ENCODE data around the gene IQSEC3.

The IQSEC3 gene

DNA sequence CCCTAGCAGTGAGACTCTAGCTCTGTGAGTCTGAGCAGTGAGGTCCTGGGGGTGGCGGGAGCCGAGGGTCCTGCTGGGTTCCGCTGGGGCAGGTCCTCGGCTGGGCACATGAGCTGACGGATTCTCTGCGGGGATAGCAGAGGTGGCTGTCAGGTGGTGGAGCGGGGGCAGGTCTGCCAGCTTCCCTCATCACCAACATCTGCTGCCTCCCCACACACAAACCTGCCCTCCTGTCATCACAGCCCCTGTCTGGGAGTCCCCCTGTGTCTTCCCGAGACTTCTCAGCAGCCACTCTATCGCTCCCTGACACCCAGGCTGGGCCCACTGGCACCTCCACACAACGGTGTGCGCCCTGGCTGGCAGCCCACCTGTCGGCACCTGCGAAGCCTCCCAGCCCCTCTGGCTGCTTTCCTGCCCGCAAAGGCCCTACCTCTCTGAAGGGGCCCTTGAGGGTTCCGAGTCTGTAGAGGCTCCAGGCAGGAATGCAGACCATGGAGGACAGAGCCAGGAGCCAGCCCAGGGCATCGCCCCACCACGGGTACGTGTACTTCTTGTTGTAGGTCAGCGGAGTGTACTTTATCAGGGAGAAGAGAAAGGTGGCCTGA lies 154.5 kb downstream of the IQSEC3 start:
- no peak for TF ChIP-seq JUND (IDR thresholded peaks at IDR 0.05; ENCODE audit: low read depth)
- in situ Hi-C loops (cut with HindIII; ENCODE audit: low pct_unique_long_range_greater_than_20kb, low sequenced_read_pairs), result no loop called here
- DNase-seq (ENCODE audit: low read depth in 1 of 2, low spot score in 1 of 2), result no peak

DNA sequence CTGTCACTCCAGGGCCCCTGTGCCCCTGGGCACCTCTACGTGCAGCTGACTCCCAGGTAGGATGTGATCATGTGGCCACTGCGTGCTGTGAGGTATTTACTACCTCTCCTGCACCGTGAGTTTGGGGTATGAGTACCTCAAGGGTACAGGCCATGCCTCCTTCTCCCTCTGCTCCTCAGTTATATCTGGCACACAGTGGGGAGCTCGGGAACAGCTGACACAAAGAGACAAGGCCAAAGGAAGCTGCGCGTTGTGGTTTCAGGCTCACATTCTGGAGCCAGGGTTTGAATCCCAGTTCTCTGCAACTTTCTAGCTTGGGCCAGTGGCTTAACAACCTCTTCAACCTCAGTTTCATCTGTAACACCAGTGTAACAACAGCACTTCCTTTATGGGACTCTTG lies 155.2 kb downstream of the IQSEC3 start:
- no peak for TF ChIP-seq JUND (IDR thresholded peaks at IDR 0.05; ENCODE audit: low read depth)
- in situ Hi-C loops (cut with HindIII; ENCODE audit: low pct_unique_long_range_greater_than_20kb, low sequenced_read_pairs), result no loop called here
- DNase-seq (ENCODE audit: low read depth in 1 of 2, low spot score in 1 of 2), result no peak

- no peak for DNase-seq (ENCODE audit: low read depth in 1 of 2, low spot score in 1 of 2)
- no peak for TF ChIP-seq JUND (IDR thresholded peaks at IDR 0.05; ENCODE audit: low read depth)
- in situ Hi-C loops (cut with HindIII; ENCODE audit: low pct_unique_long_range_greater_than_20kb, low sequenced_read_pairs), result no loop called here
Observed at GRCh38 chr12:223841-224240, 157.3 kb downstream of the IQSEC3 start.

DNA sequence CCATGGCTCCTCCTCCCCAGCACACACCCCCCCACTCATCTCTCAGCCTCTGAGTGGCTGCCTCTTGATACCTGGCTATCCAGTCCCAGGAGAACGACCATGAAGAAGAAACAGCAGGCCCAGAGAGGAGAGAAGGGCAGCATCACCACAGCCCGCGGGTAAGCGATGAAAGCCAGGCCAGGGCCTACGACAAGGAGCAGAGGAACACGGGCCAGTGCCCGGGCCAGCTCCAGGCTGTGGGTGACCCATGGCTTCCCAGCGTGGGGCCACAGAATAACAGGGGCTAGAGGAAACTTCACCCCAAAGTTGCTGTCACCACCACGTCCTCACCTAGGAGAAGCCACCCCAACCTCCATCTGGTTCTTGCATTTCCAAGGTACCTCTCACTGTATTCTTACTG lies 157.8 kb downstream of the IQSEC3 start:
- in situ Hi-C loops (cut with HindIII; ENCODE audit: low pct_unique_long_range_greater_than_20kb, low sequenced_read_pairs), result no loop called here
- no peak for TF ChIP-seq JUND (IDR thresholded peaks at IDR 0.05; ENCODE audit: low read depth)
- DNase-seq (ENCODE audit: low read depth in 1 of 2, low spot score in 1 of 2), result no peak

DNA sequence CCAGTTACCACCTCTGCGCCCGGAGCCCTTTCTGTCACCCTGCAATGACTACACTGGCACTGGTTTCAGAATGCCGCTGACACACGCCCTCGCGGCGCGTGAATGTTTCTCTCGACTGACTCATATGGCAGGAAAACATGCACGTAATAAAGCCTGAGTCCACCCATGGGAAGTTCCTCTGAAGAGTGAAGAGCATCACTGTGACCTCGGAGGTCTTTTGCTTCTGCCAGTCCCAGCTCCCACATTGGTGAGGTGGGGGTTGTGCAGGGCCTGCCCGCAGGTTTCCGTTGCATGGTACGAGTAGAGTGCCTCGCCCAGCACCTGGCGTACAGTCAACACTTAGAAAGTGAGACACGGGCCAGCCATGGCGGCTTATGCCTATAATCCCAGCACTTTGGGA lies 158.4 kb downstream of the IQSEC3 start:
- TF ChIP-seq JUND (IDR thresholded peaks at IDR 0.05; ENCODE audit: low read depth), result no peak
- in situ Hi-C loops (cut with HindIII; ENCODE audit: low pct_unique_long_range_greater_than_20kb, low sequenced_read_pairs), result no loop called here
- no peak for DNase-seq (ENCODE audit: low read depth in 1 of 2, low spot score in 1 of 2)

DNA sequence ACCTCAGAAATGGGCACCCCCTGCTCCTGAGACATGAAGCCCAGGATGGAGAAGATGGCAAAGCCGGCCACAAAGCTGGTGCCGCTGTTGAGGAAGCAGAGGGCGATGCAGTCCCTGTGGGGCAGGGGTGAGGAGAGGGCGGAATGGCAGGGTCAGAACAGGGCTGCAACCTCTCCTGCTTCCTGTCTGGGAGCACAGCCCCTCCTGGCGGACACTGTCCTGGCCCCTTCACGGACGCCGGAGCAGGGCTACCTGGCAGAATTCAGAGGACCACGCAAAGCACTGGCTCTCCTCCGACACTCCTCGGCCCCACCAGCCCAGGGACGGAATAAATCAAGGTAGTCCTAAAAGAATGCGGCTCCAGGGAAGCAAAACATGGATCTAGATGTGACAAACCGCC lies 159.8 kb downstream of the IQSEC3 start:
- in situ Hi-C loops (cut with HindIII; ENCODE audit: low pct_unique_long_range_greater_than_20kb, low sequenced_read_pairs), result no loop called here
- no peak for DNase-seq (ENCODE audit: low read depth in 1 of 2, low spot score in 1 of 2)
- TF ChIP-seq JUND (IDR thresholded peaks at IDR 0.05; ENCODE audit: low read depth), result no peak

DNA sequence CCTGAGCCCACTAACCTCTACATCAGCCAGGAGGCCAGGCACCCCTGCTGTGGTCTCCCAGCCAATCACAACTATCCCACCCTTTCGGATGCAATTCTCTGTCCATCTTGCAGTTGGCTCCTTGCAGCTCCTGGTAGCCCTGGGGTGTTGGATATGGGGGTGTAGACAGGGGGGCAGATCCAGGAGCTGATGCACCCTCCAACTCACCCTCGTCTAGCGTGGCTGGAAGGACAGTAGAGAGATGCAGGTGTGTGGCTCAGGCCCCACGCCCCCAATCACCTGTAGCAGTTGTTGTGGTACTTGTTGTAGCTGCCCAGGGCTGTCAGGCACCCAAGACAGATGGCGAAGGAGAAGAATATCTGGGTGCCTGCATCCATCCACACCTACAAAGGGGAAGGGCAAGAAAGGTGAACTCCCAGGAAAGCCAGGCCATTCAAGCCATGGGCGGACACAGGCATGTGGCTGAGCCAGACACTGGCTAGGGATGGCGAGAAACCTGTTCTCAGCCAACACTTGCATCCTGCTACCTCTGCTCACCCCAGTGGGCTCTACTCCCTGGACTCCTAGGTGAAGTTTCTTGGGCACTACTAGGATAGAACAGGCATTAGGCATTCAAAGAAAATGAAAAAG lies 160.8 kb downstream of the IQSEC3 start:
- TF ChIP-seq JUND (IDR thresholded peaks at IDR 0.05; ENCODE audit: low read depth), result no peak
- in situ Hi-C loops (cut with HindIII; ENCODE audit: low pct_unique_long_range_greater_than_20kb, low sequenced_read_pairs), result no loop called here
- DNase-seq (ENCODE audit: low read depth in 1 of 2, low spot score in 1 of 2), result no peak
